ENCODE results near the gene TSPAN33.
"Not testable (repeated sequence)": the region's sequence is repeated elsewhere in the genome, so short reads cannot be mapped to it uniquely, and the experiment has no call there.

The TSPAN33 gene, protein sequence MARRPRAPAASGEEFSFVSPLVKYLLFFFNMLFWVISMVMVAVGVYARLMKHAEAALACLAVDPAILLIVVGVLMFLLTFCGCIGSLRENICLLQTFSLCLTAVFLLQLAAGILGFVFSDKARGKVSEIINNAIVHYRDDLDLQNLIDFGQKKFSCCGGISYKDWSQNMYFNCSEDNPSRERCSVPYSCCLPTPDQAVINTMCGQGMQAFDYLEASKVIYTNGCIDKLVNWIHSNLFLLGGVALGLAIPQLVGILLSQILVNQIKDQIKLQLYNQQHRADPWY

DNA sequence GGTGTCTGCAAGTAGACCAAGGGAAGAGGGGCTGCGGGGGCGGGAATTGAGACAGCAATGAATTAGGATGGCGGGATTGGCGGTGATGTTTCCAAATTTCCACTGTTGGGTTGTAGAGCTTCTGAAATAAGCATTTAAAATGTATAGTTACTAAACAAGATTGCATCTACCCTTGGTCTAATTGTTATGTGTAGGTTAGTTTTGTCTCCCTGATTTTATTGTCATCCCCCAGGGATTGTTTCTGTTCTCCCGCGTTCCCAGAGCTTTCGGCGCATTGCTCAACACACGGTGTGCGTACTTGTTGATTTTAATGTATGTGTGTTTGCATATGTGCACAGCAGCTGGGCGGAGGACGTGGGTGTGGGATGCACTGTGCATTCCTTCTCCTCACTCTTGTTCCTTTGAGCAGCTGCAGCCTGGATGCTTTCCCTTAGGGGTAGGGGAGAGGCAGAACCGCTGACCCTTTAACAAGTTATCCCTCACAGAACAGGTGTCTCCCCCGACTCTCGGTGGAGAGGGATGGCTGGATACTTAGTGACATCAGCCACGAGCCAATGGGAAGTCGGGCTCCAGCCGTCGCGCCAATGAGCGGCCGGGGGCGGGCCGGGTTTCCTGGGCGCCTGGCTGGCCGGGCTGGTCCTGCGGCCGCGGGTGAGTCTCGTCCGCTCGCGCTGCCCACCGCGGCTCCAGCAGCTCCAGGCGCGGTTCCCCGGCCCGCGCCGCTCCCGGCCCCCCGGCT lies at the start of gene TSPAN33:
Gene TSPAN33 (plus strand): TSS at position 613 of the 739 bp plus-strand sequence. CDS start 274 bp downstream, outside the sequence.
- DNase-seq: peak; percentile 58

DNA sequence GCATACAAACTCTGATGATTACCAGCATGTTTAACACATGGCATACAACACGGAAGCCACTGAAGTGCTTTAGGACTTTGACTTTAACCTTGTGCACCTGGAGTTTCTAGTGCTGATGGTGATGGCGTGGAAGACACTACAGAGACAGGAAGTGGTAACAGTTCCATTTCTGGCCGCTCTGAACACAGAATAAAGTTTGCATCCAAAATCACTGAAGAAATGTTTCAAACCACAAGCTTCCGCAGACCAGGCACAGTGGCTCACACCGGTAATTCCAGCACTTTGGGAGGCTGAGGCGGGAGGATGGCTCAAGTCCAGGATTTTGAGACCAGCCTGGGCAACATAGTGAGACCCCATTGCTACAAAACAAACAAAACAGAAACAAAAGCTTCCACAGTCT lies 49.2 kb upstream of the TSPAN33 start:
- no peak for DNase-seq

DNA sequence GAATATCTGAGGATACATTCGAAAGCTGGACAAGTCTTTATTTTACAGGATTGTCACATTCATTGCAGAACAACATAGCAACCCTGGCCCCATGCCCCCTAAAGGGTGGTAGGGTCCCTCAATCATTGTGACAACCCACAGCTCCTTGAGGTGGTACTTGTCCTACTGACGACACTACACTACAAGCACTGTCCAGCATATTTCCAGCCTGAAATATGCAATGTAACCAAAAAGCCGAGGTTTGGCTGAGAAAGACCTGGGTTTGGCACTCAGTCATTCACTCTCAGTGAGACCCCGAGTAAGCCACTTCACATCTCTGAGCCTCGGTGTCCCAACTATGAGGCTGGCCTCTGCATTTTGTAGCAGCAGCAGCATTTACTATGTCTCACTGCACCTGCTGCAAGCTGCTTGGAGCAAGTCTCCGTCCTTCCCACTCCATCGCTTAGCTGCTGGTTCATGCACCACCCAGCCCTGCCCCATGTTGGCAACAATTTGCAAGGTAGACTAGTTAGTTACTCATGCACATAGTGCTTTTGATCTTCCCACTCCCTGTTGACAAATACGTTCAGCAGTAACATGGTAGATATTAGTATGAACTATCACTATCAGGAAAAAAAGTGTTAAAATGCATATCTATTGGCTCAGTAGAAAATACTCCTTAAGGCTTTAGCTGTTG lies 46.0 kb upstream of the TSPAN33 start:
- no peak for DNase-seq

DNA sequence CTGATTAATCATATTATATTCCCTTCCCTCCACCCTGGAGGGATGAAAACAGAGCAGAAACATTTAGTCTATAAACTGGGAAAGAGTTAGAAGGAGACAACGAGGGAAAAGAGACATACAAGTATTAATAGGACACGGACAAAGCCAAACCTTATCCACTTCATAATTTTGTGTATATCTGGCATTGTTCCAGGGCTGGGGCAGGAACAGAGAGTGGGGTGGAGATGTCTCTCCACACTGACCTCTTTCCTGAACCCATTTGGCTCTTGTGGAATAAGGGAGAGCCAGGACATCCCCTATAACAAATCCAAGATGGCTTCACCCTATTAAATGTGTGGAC lies 43.7 kb upstream of the TSPAN33 start:
- no peak for DNase-seq

DNA sequence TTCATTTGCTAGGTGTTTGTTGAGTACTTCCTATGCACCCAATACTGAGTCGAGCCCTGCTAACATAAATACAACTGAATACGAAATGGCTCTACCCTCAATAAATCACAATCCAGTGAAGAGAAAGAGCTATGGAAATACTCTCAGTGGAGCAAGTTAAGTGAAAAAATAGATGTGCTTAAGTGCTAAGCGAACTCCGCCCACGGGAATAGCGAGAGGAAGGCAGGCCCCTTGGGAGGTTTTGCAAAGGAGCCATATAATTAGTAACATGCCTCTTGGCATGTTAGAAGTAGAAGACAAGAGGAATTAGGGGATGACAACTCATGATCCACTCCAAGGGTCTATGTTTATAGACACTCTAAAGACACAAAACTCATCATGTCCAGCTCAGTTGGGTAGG lies 42.8 kb upstream of the TSPAN33 start:
- DNase-seq: no peak

DNA sequence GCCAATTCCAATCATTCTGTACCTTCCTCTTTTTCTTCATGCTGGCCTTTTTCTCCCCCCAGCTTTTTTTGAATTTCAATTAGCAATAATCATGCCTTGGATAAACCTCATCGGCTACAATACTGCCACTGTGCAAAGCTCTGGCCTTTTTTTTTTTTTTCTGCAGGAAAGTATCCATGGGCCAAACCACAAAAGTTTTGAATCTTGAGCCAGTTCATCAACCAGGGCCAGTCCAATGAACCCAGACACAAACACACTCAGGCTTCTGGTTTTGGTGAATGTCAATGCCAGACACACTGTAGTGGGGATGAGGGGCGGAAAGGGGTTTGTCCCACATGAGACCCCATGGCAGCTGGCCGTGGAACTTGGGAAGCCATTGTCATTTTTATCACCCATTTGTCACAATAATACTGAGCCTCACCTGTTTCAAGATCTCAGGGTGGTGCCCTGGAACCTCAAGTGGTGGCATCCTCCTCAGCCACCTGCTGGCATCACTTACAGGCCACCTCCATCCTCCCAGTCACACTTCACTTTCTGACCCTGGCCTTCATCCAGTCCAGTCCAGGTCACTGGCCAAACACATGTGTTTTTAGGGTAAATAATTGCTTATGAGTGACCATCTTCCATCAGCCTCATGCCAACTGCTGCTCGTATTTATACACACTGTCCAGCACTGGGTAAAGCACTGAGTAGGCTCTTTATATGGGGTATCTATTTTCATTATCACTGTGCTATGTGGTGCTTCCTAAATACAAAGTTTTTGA lies 40.8 kb upstream of the TSPAN33 start:
- DNase-seq: no peak

DNA sequence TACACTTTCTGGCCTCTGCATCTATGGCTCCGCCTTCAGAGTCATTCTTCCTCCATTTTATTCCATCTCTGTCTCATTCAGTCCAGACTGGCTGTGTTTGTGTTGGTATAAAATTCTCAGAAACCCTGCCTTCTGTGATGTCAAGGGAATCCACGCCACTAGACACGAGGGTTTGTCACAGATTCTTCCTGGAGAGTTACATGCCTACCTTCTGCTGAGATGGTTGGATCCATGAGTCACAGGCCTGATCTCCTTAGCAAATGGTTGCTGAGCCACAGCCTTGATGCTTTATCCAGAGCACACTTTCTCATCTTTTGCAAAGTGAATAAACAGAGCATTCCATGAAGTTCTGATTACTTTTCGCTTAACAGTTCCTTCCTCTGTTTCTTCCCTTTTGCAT lies 35.9 kb upstream of the TSPAN33 start:
- DNase-seq: no peak

DNA sequence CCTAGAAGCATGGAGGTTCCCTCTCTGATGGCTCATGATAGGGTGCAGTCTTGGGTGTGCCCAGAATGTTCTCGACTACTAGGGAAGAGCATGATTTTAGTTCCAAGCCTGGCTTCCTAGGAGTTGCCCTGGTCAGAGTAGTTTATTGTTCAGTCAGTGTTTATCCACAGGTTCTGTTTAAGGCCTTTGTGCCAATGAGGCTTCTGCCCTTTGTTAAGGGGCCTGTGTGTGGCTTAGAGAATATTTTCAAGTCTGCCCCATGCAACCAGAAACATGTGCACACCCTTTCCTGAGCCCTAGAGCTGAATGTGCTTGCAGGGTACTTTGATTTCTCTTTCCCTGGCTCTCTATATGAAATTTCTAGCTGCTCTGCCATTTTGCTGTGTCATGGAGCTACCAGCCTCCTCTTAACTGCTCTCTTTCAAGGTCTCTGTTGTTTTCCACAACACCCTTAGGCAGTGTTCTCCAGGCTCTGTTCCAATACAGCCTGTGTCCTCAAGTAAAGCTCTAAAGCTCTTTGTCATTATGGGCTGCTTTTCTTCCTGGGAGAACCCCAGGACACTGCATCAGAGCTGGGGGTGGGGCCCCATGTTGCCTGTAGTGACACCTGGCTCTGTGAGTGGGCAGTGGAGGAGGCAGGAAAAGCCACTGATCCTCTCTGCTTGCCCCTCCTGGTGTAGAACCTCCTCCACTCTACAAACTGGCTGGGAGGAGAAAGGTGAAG lies 34.1 kb upstream of the TSPAN33 start:
- no peak for DNase-seq

DNA sequence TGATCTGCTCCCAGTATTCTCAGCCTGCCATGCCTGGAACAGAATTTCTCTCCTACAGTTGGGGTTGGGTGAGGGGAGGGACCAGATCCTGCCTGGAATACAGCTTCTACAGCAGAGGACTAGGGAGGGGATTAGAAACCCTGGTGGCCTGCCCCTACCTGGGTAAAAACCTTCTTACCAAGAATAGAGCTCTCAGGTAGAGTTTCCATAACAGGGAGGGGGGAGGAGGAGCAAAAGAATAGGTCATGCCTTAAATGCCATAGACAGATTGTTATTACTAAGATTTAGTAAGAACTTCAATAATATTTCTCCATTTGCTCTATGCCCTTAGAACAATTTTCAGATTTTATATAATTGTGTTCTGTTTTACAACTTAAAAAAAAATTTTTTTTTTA lies 33.5 kb upstream of the TSPAN33 start:
- DNase-seq: no peak

DNA sequence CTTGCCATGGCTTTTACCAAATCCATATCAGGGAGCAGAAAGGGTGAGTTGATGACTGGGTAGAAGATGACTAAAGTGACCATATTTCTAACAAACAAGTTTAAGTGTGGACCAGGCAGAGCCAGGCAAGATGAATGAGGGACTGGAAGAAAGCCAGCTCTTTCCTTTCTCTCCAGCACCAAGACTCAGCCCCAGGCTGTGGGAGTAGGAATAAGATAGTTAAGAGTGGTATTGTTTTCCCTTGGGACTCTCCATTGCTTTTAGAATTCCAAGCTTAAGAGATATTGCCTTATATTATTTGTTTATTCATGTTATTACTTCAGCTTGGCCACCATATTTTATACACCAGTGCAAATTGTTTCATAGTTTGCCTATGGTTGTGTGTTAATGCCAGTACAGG lies 28.8 kb upstream of the TSPAN33 start:
- DNase-seq: no peak

DNA sequence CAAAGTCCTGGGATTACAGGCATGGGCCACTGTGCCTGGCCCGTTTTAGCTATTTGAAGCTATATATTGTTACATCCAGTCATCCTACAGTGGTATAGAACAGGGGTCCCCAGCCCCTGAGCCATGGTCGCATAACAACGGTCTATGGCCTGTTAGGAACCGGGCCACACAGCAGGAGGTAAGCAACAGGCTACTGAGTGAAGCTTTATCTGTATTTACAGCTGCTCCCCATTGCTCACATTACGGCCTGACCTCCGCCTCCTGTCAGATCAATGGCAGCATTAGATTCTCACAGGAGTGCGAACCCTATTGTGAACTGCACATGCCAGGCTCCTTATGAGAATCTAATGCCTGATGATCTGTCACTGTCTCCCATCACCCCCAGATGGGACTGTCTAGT lies 26.3 kb upstream of the TSPAN33 start:
- no peak for DNase-seq

DNA sequence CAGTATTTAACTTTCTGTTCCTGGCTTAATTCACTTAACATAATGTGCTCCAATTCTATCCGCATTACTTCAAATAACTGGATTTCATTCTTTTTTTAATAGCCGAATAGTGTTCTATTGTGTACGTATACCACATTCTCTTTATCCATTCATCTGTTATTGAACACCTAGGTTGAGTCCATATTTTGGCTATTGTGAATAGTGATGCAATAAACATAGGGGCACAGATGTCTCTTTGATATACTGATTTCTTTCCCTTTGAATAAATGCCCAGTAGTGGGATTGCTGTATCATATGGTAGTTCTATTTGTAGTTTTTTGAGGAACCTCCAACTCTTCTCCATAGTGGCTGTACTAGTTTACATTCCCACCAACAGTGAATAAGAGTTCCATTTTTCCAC lies 25.5 kb upstream of the TSPAN33 start:
- DNase-seq: no peak

DNA sequence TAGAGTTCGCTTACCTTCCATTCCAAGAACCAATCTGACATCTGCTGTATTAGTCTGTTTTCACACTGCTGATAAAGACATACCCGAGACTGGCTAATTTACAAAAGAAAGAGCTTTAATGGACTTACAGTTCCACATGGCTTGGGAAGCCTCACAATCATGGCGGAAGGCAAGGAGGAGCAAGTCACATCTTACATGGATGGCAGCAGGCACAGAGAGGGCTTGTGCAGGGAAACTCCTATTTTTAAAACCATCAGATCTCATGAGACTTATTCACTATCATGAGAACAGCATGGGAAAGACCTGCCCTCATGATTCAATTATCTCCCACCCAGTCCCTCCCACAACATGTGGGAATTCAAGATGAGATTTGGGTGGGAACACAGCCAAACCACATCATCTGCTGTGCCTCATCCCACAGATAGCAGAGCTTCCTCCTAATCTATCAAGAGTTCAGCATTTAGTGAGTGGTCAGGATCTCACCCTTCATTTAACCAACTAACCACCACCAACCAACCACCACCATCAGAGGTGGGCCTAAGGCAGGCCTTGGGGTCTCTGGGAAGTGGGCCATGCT lies 22.9 kb upstream of the TSPAN33 start:
- not testable (repeated sequence) for DNase-seq

DNA sequence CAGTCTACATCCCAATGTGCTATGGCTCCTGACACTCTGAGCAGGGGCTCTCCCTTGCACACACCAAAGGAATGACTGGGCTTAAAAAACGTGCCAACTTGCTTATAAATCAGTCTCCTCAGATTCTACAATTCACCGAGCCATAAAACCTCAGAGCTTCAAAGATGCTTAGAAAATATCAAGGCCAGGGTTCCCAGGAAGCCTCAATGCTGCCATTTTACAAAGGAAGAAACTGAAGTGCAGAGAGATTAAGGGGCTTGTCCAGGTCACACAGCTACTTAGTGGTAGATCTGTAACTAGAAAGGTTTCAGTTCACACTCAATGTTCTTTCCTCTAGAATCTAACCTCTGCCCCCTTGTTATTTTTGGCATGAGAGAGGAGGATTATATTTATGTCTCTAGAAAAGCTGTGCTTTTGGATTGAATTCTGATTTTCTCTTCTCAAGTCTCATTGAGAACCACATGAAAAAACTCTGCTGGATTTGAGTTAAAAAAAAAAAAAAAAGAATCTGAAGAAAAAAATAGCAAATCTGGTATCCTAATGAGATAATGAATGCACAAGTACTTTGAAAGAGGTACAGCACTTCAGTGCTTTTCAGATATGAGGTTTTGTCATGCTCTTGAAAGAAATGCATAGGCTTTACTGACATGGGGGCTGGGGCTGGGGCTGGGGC lies 22.3 kb upstream of the TSPAN33 start:
- no peak for DNase-seq

DNA sequence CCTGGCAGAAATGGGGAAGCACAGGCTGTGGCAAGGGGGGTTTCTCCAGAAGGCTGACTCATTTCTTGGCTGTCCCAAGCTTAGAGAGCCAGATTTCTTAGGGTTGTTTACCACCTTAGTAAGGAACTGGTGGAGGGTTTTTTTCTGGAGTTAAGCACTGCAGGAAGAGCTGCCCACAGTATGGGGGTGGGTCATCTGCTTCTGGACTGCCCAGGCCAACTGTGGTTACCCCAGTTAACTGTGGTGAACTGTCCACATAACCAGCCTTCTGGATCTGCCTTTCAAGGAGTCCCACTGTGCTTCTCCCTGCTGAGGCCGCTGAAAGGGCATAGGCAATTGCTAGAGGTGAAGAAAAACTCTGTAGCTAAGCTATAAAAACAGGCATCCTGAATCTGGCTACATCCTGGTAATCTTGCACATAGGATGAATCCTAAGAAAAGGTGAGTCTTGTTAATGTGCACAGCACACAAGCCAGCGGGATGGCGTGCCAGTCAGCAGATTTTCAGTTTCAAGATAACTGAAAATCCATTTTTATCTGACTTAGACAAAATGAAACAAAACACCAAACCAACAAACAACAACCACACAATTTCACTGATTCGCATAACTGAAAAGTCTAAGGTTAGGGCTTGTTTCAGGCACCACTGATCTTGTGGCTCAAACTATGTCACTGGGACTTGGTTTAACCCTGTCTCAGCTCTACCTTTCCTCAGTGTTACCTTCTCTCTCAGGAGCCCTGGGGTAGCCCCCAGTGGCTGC lies 21.6 kb upstream of the TSPAN33 start:
- DNase-seq: no peak

DNA sequence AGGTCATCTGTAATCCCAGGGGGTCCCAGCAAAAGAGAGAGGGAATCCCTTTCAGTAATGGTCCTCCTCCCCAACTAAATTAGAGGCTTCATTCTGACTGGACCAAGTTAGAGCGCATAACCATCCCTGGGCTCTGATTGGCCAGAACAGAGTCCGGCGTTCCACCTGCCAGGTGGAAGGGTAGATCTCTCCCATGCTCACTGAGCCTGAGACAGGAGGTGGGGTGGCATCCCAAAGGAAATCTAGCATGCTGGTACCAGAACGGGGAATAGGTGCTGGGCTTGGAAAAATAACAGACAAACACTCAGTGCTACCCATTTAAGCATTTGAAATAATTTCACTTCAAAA lies 21.0 kb upstream of the TSPAN33 start:
- DNase-seq: no peak

DNA sequence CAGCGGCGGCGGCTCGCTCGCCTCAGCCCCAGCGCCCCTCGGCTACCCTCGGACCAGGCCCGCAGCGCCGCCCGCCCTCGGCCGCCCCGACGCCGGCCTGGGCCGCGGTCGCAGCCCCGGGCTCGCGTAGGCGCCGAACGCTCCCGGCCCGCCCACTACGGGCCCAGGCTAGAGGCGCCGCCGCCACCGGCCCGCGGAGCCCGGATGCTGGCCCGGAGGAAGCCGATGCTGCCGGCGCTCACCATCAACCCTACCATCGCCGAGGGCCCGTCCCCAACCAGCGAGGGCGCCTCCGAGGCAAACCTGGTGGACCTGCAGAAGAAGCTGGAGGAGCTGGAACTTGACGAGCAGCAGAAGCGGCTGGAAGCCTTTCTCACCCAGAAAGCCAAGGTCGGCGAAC lies 18.2 kb upstream of the TSPAN33 start:
- no peak for DNase-seq

DNA sequence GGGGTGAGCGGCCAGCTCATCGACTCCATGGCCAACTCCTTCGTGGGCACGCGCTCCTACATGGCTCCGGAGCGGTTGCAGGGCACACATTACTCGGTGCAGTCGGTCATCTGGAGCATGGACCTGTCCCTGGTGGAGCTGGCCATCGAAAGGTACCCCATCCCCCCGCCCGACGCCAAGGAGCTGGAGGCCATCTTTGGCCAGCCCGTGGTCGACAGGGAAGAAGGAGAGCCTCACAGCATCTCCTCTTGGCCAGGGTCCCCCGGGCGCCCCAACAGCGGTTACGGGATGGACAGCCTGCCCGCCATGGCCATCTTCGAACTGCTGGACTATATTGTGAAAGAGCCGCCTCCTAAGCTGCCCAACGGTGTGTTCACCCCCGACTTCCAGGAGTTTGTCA lies 17.4 kb upstream of the TSPAN33 start:
- DNase-seq: no peak

DNA sequence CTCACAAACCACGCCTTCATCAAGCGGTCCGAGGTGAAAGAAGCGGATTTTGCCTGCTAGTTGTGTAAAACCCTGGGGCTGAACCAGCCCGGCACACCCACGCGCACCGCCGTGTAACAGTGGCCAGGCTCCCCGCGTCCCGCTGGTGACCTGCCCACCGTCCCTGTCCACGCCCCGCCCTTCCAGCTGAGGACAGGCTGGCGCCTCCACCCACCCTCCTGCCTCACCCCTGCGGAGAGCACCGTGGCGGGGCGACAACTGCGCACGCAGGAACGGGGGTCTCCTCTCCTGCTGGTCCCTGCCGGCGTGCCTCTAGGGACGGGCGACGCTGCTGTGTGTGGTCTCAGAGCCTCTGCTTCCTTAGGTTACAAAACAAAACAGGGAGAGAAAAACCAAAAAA lies 16.9 kb upstream of the TSPAN33 start:
- no peak for DNase-seq

DNA sequence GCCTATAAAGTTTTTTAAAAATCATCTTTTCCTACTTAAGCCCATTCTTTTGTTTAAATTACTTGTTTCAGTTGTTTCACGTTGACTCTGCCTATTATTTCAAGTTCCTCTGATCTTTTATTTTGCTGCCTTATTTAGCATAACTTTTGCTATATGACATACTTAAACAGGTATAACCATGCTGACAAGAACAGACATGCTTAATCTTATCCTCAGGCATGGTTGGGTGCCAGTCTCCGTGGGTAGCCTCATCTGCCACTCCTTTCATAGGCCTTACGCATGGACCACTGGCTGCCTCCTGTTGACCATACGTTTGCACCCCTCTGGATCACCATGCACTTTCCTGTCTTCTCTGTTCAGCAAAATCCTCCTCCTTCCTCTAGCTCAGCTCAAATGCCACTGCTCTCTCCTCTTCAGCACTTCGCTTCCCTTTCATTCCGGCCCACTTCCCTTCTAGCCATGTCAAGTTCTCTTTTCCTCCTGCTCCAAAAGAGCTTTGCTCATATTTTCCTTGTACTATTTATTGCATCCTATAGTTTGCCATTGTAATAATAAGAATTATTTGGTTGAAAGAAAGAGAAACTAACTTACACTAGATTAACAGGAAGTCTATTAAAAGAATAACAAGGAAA lies 10.0 kb upstream of the TSPAN33 start:
- no peak for DNase-seq
